Heart left ventricle (tissue), 16 donors: Measurements from ENCODE around the gene ZNF165. TPM values are rescaled to one million over a fixed set of nuclear protein-coding genes. Genes with fewer than 3 reads are reported as not detected.
"Not testable (repeated sequence)": the region's sequence is repeated elsewhere in the genome, so short reads cannot be mapped to it uniquely, and the experiment has no call there.

Experiments used
- ATAC-seq, 4 donors: fragments of 200-7000 bp; cut with Tn5 transposase; one replicate each; pipeline ENCODE4 v1.9.1; 2020 to 2022; ENCODE audit warnings: moderate library complexity in 4 of 4, mild to moderate bottlenecking in 3 of 4, moderate number of reproducible peaks in 1 of 4
- DNase-seq, 5 donors: peaks; one replicate each; pipeline ENCODE4 v3.0.0-alpha.2; 2020
- H3K27ac ChIP-seq, 12 donors: fragments of 200-600 bp; sonication (generic) in 4 of 12; one replicate each; pipeline versions ENCODE4 v1.5.0 to v1.8.0; 2016 to 2022; ENCODE audit warnings: mild to moderate bottlenecking in 2 of 12
- H3K27me3 ChIP-seq, 9 donors: fragments of 200-600 bp; sonication (generic) in 2 of 9; one replicate each; pipeline versions ENCODE4 v1.5.1 to v1.8.0; 2016 to 2022; ENCODE audit warnings: mild to moderate bottlenecking in 3 of 9
- H3K36me3 ChIP-seq, 9 donors: fragments of 200-600 bp; sonication (generic) in 2 of 9; one replicate each; pipeline versions ENCODE4 v1.5.0 to v1.8.0; 2018 to 2022; ENCODE audit warnings: mild to moderate bottlenecking in 2 of 9
- H3K4me1 ChIP-seq, 12 donors: fragments of 200-600 bp; sonication (generic) in 4 of 12; one replicate each; pipeline versions ENCODE4 v1.5.0 to v1.8.0; 2016 to 2022; ENCODE audit warnings: mild to moderate bottlenecking in 3 of 12
- H3K4me3 ChIP-seq, 12 donors: fragments of 200-600 bp; sonication (generic) in 4 of 12; one replicate each; pipeline versions ENCODE4 v1.5.0 to v1.8.0; 2017 to 2022; ENCODE audit warnings: mild to moderate bottlenecking in 9 of 12, moderate library complexity in 4 of 12
- H3K9me3 ChIP-seq, 12 donors: fragments of 200-600 bp; sonication (generic) in 4 of 12; one replicate each; pipeline versions ENCODE4 v1.5.0 to v1.8.0; 2016 to 2022; ENCODE audit warnings: mild to moderate bottlenecking in 1 of 12
- CTCF ChIP-seq, 12 donors: fragments of 200-600 bp; sonication (generic) in 4 of 12; IDR thresholded peaks; one replicate each; pipeline versions ENCODE4 v1.5.0 to v1.8.0; 2018 to 2022; ENCODE audit warnings: antibody characterized with exemption in 12 of 12, mild to moderate bottlenecking in 5 of 12
- POLR2A ChIP-seq, 2 donors: fragments of 450-650 bp; IDR thresholded peaks; one replicate each; pipeline ENCODE4 v1.6.1; 2017; ENCODE audit warnings: antibody characterized with exemption in 2 of 2, mild to moderate bottlenecking in 2 of 2, moderate library complexity in 2 of 2
- WGBS, 4 donors: extraction: QIAGEN DNeasy Blood & Tissue Kit in 2 of 4; methylation state at CpG; one replicate each; pipeline versions ENCODE4 v1.1.5 to v1.1.7; 2013 to 2018; 5-methylcytosine and 5-hydroxymethylcytosine counted together
- intact Hi-C, 10 donors: fragments of 100-400 bp; cut with DNase I; formaldehyde crosslinking; loops; one replicate each; pipeline versions ENCODE4 v1.11.1 to v1.14.2; 2022
- polyA plus RNA-seq, 2 donors: library from polyadenylated mRNA; stranded (reverse); fragments of 200-250 nt; gene quantifications; one replicate each; pipeline ENCODE4 v1.2.3, GENCODE V29; 2013
- total RNA-seq, 9 donors: library from RNA; depleted of rRNA in 2 of 9; stranded (reverse); fragments of >200 nt in 2 of 9; fragmentation: NEBNext Ultra II Directional in 3 of 9; extraction: Animal tissue kit (Norgen Biotek cat#: 25700) in 3 of 9; gene quantifications; one replicate each; pipeline versions ENCODE4 v1.1.0 to v1.2.4, GENCODE V29; 2016 to 2023
- donor health status: ischemic (EF 13 %, LVEDD 7.1; RV severe dilation, severe dysfunction).
- donor health status: healthy with polysubstance abuse.
- donor health status: DM: no; HTN: yes; CAD: no.
- donor health status: DM: no; HTN: no; CAD: no.
- donor health status: ischemic (EF 25% LVEDD 6.9; RV normal size, moderate dysfunction).
- donor health status: ischemic (EF 25% LVEDD 5.7; RV mildly dilated, moderate dysfunction).
- donor health status: healthy.
- donor health status: DM: yes; HTN: yes; CAD: no.
- donor health status: ischemic (EF 35%, LVEDD 5.7; RV mildly dilated, moderate dysfunction).
- donor health status: nonischemic (EF 11% LVEDD 7.7; RV severe dilation, severe dysfunction).
- donor health status: DM: yes; HTN: yes; CAD: no.
- donor health status: PGD.
- donor health status: ischemic (EF 29% LVEDD 5.4; RV normal size, mild dysfunction).
- donor health status: nonischemic (EF 23%, LVEDD 6.1; RV moderate dilation, normal function).

ZNF165 gene
- total and polyA plus RNA-seq, 11 donors: 0.18 to 0.88 (median 0.46) TPM

- ATAC-seq (no peak), DNase-seq (no peak)
- intact Hi-C loops: no loop called here
- WGBS, 4 donors: 59 to 83% (median 75%) methylated on average over 1 of the region's 1 CpG
- Histone ChIP-seq H3K36me3 (peaks cover 0 to 87% (median 73%) of the 10 kb centered on the region in 9 donors), H3K27ac (no peak overlapping the region), H3K27me3 (no peaks in the 10 kb centered on the region), H3K4me1 (no peaks in the 10 kb centered on the region), H3K9me3 (no peaks in the 10 kb centered on the region), H3K4me3 (no peak overlapping the region)
- no peak for TF ChIP-seq CTCF (IDR thresholded peaks at IDR 0.05)
- no peak for TF ChIP-seq POLR2A (IDR thresholded peaks at IDR 0.05)
Measured at GRCh38 chr6:28118217-28118616, 37.8 kb downstream of the ZNF165 start.

GRCh38 chr6:28121876-28122275 lies 41.5 kb downstream of the ZNF165 start:
- WGBS, 4 donors: 90 to 95% (median 94%) methylated on average over 2 of the region's 2 CpGs
- no peak for ATAC-seq
- intact Hi-C loops: no loop called here

GRCh38 chr6:28122283-28122682 lies 41.9 kb downstream of the ZNF165 start:
- Histone ChIP-seq H3K36me3 (peaks cover 0 to 73% (median 56%) of the 10 kb centered on the region in 9 donors), H3K4me1 (peaks cover 0 to 20% (median 15%) of the 10 kb centered on the region in 12 donors)
- intact Hi-C loops, H3K27me3 ChIP-seq, ATAC-seq, H3K27ac ChIP-seq, H3K9me3 ChIP-seq, H3K4me3 ChIP-seq, DNase-seq: not testable (repeated sequence)
- 87 to 94% (median 93%) methylated on average over 5 of the region's 5 CpGs for WGBS, 4 donors

More at GRCh38 chr6:28121876-28122275, 41.5 kb downstream of the ZNF165 start:
- peaks cover 0 to 20% (median 15%) of the 10 kb centered on the region in 12 donors for H3K4me1 ChIP-seq
- no peak overlapping the region for H3K4me3 ChIP-seq
- DNase-seq: no peak
- H3K27me3 ChIP-seq: no peaks in the 10 kb centered on the region
- TF ChIP-seq CTCF (IDR thresholded peaks at IDR 0.05) (no peak), POLR2A (IDR thresholded peaks at IDR 0.05) (no peak)
- H3K27ac ChIP-seq: no peak overlapping the region
- H3K36me3 ChIP-seq: peaks cover 0 to 73% (median 56%) of the 10 kb centered on the region in 9 donors
- H3K9me3 ChIP-seq: no peaks in the 10 kb centered on the region

- intact Hi-C loops: no loop called here
- Histone ChIP-seq H3K27me3 (no peaks in the 10 kb centered on the region), H3K36me3 (peaks cover 0 to 73% (median 47%) of the 10 kb centered on the region in 9 donors), H3K4me1 (peaks cover 0 to 34% (median 21%) of the 10 kb centered on the region in 12 donors), H3K9me3 (no peaks in the 10 kb centered on the region), H3K4me3 (peak within 1 kb of the TSS; percentile 45 to 92 (median 71)), H3K27ac (peak within 1 kb of the TSS in 11 of 12 donors; percentile 24 to 75 (median 63))
- peak; percentile 73 to 91 (median 89) for DNase-seq
- TF ChIP-seq CTCF (IDR thresholded peaks at IDR 0.05) (no peak), POLR2A (IDR thresholded peaks at IDR 0.05) (no peak)
- 0 to 3% (median 1%) methylated on average over 26 to 28 of the region's 28 CpGs for WGBS, 4 donors
- peak; percentile 95 to 99 (median 99) for ATAC-seq
Measured at GRCh38 chr6:28124350-28124970, 44.1 kb downstream of the ZNF165 start, which contains the start of gene ZSCAN16. Gene ZSCAN16 (plus strand): TSS chr6:28124609. CDS start chr6:28125444, 835 bp downstream.
